ENCODE results near the gene SLC41A1. TPM values are rescaled to one million over a fixed set of nuclear protein-coding genes. Genes with fewer than 3 reads are reported as not detected.

Gene SLC41A1
- total RNA-seq, 1 donor from 2014 or later, result 17.7 TPM

- no peak for DNase-seq (ENCODE audit: extremely low spot score in 2 of 2)
- no peaks in the 10 kb centered on the region for H3K9me3 ChIP-seq
- no peak overlapping the region for H3K27ac ChIP-seq
- no peak for TF ChIP-seq POLR2AphosphoS5 (IDR thresholded peaks at IDR 0.05; ENCODE audit: insufficient read depth in 1 of 2, low read depth in 1 of 2)
- TF ChIP-seq POLR2A (IDR thresholded peaks at IDR 0.05), result no peak
- TF ChIP-seq CTCF (IDR thresholded peaks at IDR 0.05), result no peak
- no peaks in the 10 kb centered on the region for H3K36me3 ChIP-seq
- intact Hi-C loops (cut with DNase I), result no loop called here
- no peaks in the 10 kb centered on the region for H3K27me3 ChIP-seq
- no peak overlapping the region for H3K4me3 ChIP-seq
- H3K4me1 ChIP-seq, result no peaks in the 10 kb centered on the region
Observed at GRCh38 chr1:205783904-205784303, 29.1 kb downstream of the SLC41A1 start.

- H3K27me3 ChIP-seq, result no peaks in the 10 kb centered on the region
- TF ChIP-seq POLR2AphosphoS5 (IDR thresholded peaks at IDR 0.05; ENCODE audit: insufficient read depth in 1 of 2, low read depth in 1 of 2), result no peak
- no peak for TF ChIP-seq POLR2A (IDR thresholded peaks at IDR 0.05)
- TF ChIP-seq CTCF (IDR thresholded peaks at IDR 0.05), result no peak
Observed at GRCh38 chr1:205783433-205783795, 29.6 kb downstream of the SLC41A1 start.

GRCh38 chr1:205782627-205783432 lies 30.2 kb downstream of the SLC41A1 start:
- Histone ChIP-seq H3K4me3 (no peak overlapping the region), H3K27me3 (no peaks in the 10 kb centered on the region), H3K9me3 (no peaks in the 10 kb centered on the region), H3K4me1 (no peaks in the 10 kb centered on the region), H3K27ac (no peak overlapping the region), H3K36me3 (no peaks in the 10 kb centered on the region)
- no peak for DNase-seq (ENCODE audit: extremely low spot score in 2 of 2)
- no peak for TF ChIP-seq POLR2A (IDR thresholded peaks at IDR 0.05)
- TF ChIP-seq POLR2AphosphoS5 (IDR thresholded peaks at IDR 0.05; ENCODE audit: insufficient read depth in 1 of 2, low read depth in 1 of 2), result no peak
- TF ChIP-seq CTCF (IDR thresholded peaks at IDR 0.05), result no peak
- intact Hi-C loops (cut with DNase I), result no loop called here

More at GRCh38 chr1:205783433-205783795, 29.6 kb downstream of the SLC41A1 start:
- intact Hi-C loops (cut with DNase I), result no loop called here
- no peak for DNase-seq (ENCODE audit: extremely low spot score in 2 of 2)
- Histone ChIP-seq H3K36me3 (no peaks in the 10 kb centered on the region), H3K9me3 (no peaks in the 10 kb centered on the region), H3K4me1 (no peaks in the 10 kb centered on the region), H3K27ac (no peak overlapping the region), H3K4me3 (no peak overlapping the region)

- Histone ChIP-seq H3K9me3 (no peaks in the 10 kb centered on the region), H3K4me3 (no peak overlapping the region), H3K27me3 (no peaks in the 10 kb centered on the region), H3K4me1 (peaks cover 7% of the 10 kb centered on the region), H3K36me3 (no peaks in the 10 kb centered on the region), H3K27ac (no peak overlapping the region)
- TF ChIP-seq POLR2AphosphoS5 (IDR thresholded peaks at IDR 0.05; ENCODE audit: insufficient read depth in 1 of 2, low read depth in 1 of 2) (no peak), CTCF (IDR thresholded peaks at IDR 0.05) (no peak), POLR2A (IDR thresholded peaks at IDR 0.05) (no peak)
- intact Hi-C loops (cut with DNase I), result no loop called here
- DNase-seq (ENCODE audit: extremely low spot score in 2 of 2), result no peak
Observed at GRCh38 chr1:205780335-205780734, 32.7 kb downstream of the SLC41A1 start.

- Histone ChIP-seq H3K4me1 (peaks cover 19% of the 10 kb centered on the region), H3K27me3 (no peaks in the 10 kb centered on the region), H3K36me3 (no peaks in the 10 kb centered on the region), H3K4me3 (no peak overlapping the region), H3K27ac (no peak overlapping the region), H3K9me3 (no peaks in the 10 kb centered on the region)
- intact Hi-C loops (cut with DNase I), result no loop called here
- DNase-seq (ENCODE audit: extremely low spot score in 2 of 2), result no peak
- TF ChIP-seq CTCF (IDR thresholded peaks at IDR 0.05), result no peak
- no peak for TF ChIP-seq POLR2AphosphoS5 (IDR thresholded peaks at IDR 0.05; ENCODE audit: insufficient read depth in 1 of 2, low read depth in 1 of 2)
- TF ChIP-seq POLR2A (IDR thresholded peaks at IDR 0.05), result no peak
Observed at GRCh38 chr1:205777994-205778393, 35.0 kb downstream of the SLC41A1 start.

Data from vagina (tissue), 2 donors.